Measurements from ENCODE around the gene PCBD2. TPM values are rescaled to one million over a fixed set of nuclear protein-coding genes. Genes with fewer than 3 reads are reported as not detected.
"Not testable (repeated sequence)": the region's sequence is repeated elsewhere in the genome, so short reads cannot be mapped to it uniquely, and the experiment has no call there.

The PCBD2 gene
- total and polyA plus RNA-seq, 2 donors (not counting 1 experiment from before 2014, with no cell fraction given), result 6.1 to 15.7 TPM

DNA sequence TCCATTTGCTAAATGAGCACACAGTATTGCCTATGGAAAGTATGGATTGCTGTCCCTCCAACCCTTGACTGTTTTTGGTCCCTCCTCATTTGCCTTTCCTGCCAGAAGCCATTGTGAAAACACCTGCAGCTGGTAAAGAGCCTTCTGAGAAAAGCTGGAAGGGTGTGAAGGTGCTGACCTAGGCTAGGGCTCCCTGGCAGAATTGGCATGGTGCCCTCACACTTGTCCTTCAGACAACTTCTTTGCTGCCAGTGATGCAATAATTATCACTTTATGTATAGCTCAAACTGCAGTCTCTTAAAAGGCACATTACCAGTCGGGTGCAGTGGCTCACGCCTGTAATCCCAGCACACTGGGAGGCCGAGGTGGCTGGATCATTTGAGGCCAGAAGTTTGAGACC, 26.5 kb upstream of the PCBD2 start:
- H3K36me3 ChIP-seq (replicated peaks in 1 of 2; ENCODE audit: control extremely low read depth in 1 of 2, control insufficient read depth in 1 of 2, extremely low read depth in 1 of 2, insufficient read depth in 2 of 2, low read length in 1 of 2), result no peaks in the 10 kb centered on the region
- H3K9ac ChIP-seq (ENCODE audit: low read length), result no peak overlapping the region
- Mint-ChIP-seq H3K27me3 (no peaks in the 10 kb centered on the region), H3K4me1 (peaks cover 42% of the 10 kb centered on the region), H3K27ac (no peak overlapping the region), H3K4me3 (no peak overlapping the region), H3K9me3 (ENCODE audit: insufficient read depth) (no peaks in the 10 kb centered on the region)
- no peak overlapping the region for H3K27ac ChIP-seq (ENCODE audit: low read length in 2 of 2)
- WGBS (ENCODE audit: insufficient coverage), result no CpG with 5 or more reads among the region's 3 CpGs
- no peaks in the 10 kb centered on the region for H3K27me3 ChIP-seq (replicated peaks in 1 of 4; ENCODE audit: control extremely low read depth in 1 of 4, control insufficient read depth in 3 of 4, insufficient read depth in 4 of 4, low read length in 3 of 4)
- H4K20me1 ChIP-seq (ENCODE audit: control insufficient read depth, insufficient read depth, low read length, poor library complexity, severe bottlenecking), result peaks cover 8% of the 10 kb centered on the region
- intact Hi-C loops (cut with micrococcal nuclease), result no loop called here
- H3K4me3 ChIP-seq (ENCODE audit: control extremely low read depth in 1 of 5, extremely low read depth in 1 of 5, insufficient read depth in 1 of 5, low read depth in 2 of 5, low read length in 4 of 5), result no peak overlapping the region
- H3K9me3 ChIP-seq (ENCODE audit: control extremely low read depth in 1 of 3, control insufficient read depth in 2 of 3, insufficient read depth in 1 of 3, low read length in 2 of 3), result no peaks in the 10 kb centered on the region
- H3K4me2 ChIP-seq (replicated peaks; ENCODE audit: low read depth, low read length, poor library complexity, severe bottlenecking), result no peak overlapping the region
- H2AFZ ChIP-seq (ENCODE audit: insufficient read depth, low read depth, low read length, poor library complexity, severe bottlenecking), result no peak overlapping the region
- no peak for DNase-seq
- peaks cover 20 to 34% of the 10 kb centered on the region in 2 donors for H3K4me1 ChIP-seq (ENCODE audit: control insufficient read depth in 2 of 2, insufficient read depth in 2 of 2, low read length in 2 of 2)
- H3K79me2 ChIP-seq (ENCODE audit: control insufficient read depth, insufficient read depth, low read length), result peaks cover 84% of the 10 kb centered on the region
- no peak for ATAC-seq (ENCODE audit: low read depth)
- POLR2A ChIA-PET, result no interaction called here
- TF ChIP-seq, protein P1, sequence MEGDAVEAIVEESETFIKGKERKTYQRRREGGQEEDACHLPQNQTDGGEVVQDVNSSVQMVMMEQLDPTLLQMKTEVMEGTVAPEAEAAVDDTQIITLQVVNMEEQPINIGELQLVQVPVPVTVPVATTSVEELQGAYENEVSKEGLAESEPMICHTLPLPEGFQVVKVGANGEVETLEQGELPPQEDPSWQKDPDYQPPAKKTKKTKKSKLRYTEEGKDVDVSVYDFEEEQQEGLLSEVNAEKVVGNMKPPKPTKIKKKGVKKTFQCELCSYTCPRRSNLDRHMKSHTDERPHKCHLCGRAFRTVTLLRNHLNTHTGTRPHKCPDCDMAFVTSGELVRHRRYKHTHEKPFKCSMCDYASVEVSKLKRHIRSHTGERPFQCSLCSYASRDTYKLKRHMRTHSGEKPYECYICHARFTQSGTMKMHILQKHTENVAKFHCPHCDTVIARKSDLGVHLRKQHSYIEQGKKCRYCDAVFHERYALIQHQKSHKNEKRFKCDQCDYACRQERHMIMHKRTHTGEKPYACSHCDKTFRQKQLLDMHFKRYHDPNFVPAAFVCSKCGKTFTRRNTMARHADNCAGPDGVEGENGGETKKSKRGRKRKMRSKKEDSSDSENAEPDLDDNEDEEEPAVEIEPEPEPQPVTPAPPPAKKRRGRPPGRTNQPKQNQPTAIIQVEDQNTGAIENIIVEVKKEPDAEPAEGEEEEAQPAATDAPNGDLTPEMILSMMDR (IDR thresholded peaks at IDR 0.05), result no peak
- TF ChIP-seq EZH2 (IDR thresholded peaks at IDR 0.05; ENCODE audit: borderline replicate concordance, insufficient read depth, low read depth, low read length, poor library complexity, severe bottlenecking), result no peak
- CTCF ChIA-PET, result no interaction called here

DNA sequence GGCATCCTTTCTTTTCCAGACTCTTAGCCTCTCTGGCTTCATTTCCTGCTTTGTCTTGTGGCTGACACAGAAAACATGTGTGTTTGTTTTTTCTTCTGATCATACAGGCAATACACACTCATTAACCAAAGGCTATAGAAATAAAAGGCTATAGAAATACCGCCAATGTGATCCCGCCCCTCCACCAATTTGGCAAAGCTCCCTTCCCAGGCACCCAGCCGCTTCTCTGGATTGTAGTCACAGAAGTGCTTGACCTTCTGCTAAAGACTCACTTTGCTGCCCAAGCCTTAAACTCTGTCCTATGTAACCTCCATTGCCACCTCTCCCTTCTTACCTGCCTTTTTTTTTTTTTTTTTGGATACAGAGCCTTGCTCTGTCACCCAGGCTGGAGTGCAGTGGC, 25.5 kb upstream of the PCBD2 start:
- H3K27me3 Mint-ChIP-seq, result no peaks in the 10 kb centered on the region
- WGBS (ENCODE audit: insufficient coverage), result 100% methylated on average over 3 of the region's 3 CpGs

DNA sequence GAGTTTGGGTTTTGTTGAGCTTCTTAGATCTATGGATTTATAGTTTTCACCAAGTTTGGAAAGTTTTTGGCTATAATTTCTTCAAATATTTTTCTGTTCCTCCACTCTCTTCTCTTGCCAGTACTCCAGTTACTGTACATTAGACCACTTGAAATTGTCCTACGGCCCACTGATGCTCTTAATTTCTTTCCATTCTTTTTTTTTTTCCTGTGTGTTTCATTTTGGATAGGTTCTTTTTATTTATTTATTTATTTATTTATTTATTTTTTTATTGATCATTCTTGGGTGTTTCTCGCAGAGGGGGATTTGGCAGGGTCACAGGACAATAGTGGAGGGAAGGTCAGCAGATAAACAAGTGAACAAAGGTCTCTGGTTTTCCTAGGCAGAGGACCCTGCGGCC, 24.0 kb upstream of the PCBD2 start:
- CTCF ChIA-PET, H3K27ac Mint-ChIP-seq: not testable (repeated sequence)

More for the DNA sequence above, 25.5 kb upstream of the PCBD2 start:
- TF ChIP-seq, protein P1 (IDR thresholded peaks at IDR 0.05), result no peak
- TF ChIP-seq EZH2 (IDR thresholded peaks at IDR 0.05; ENCODE audit: borderline replicate concordance, insufficient read depth, low read depth, low read length, poor library complexity, severe bottlenecking), result no peak
- H3K27ac ChIP-seq (ENCODE audit: low read length in 2 of 2), result no peak overlapping the region
- ChIA-PET POLR2A (no interaction called here), CTCF (no interaction called here)
- H3K4me2 ChIP-seq (replicated peaks; ENCODE audit: low read depth, low read length, poor library complexity, severe bottlenecking), result no peak overlapping the region
- H3K9me3 ChIP-seq (ENCODE audit: control extremely low read depth in 1 of 3, control insufficient read depth in 2 of 3, insufficient read depth in 1 of 3, low read length in 2 of 3), result no peaks in the 10 kb centered on the region
- no peak overlapping the region for H3K4me3 Mint-ChIP-seq
- intact Hi-C loops (cut with micrococcal nuclease), result no loop called here
- DNase-seq (no peak), ATAC-seq (ENCODE audit: low read depth) (no peak)
- peaks cover 15 to 28% of the 10 kb centered on the region in 2 donors for H3K4me1 ChIP-seq (ENCODE audit: control insufficient read depth in 2 of 2, insufficient read depth in 2 of 2, low read length in 2 of 2)
- H3K36me3 ChIP-seq (replicated peaks in 1 of 2; ENCODE audit: control extremely low read depth in 1 of 2, control insufficient read depth in 1 of 2, extremely low read depth in 1 of 2, insufficient read depth in 2 of 2, low read length in 1 of 2), result no peaks in the 10 kb centered on the region
- H3K79me2 ChIP-seq (ENCODE audit: control insufficient read depth, insufficient read depth, low read length), result peaks cover 75% of the 10 kb centered on the region
- no peaks in the 10 kb centered on the region for H3K27me3 ChIP-seq (replicated peaks in 1 of 4; ENCODE audit: control extremely low read depth in 1 of 4, control insufficient read depth in 3 of 4, insufficient read depth in 4 of 4, low read length in 3 of 4)
- H2AFZ ChIP-seq (ENCODE audit: insufficient read depth, low read depth, low read length, poor library complexity, severe bottlenecking), result no peak overlapping the region
- peaks cover 40% of the 10 kb centered on the region for H3K4me1 Mint-ChIP-seq
- H4K20me1 ChIP-seq (ENCODE audit: control insufficient read depth, insufficient read depth, low read length, poor library complexity, severe bottlenecking), result peaks cover 11% of the 10 kb centered on the region
- no peak overlapping the region for H3K4me3 ChIP-seq (ENCODE audit: control extremely low read depth in 1 of 5, extremely low read depth in 1 of 5, insufficient read depth in 1 of 5, low read depth in 2 of 5, low read length in 4 of 5)
- H3K9me3 Mint-ChIP-seq (ENCODE audit: insufficient read depth), result no peaks in the 10 kb centered on the region
- no peak overlapping the region for H3K9ac ChIP-seq (ENCODE audit: low read length)
- no peak overlapping the region for H3K27ac Mint-ChIP-seq

More for the DNA sequence above, 24.0 kb upstream of the PCBD2 start:
- no CpG with 5 or more reads among the region's 3 CpGs for WGBS (ENCODE audit: insufficient coverage)
- H3K9me3 Mint-ChIP-seq (ENCODE audit: insufficient read depth); POLR2A ChIA-PET; DNase-seq; H3K36me3 ChIP-seq (replicated peaks in 1 of 2; ENCODE audit: control extremely low read depth in 1 of 2, control insufficient read depth in 1 of 2, extremely low read depth in 1 of 2, insufficient read depth in 2 of 2, low read length in 1 of 2); ATAC-seq (ENCODE audit: low read depth); H3K27me3 Mint-ChIP-seq; H3K27me3 ChIP-seq (replicated peaks in 1 of 4; ENCODE audit: control extremely low read depth in 1 of 4, control insufficient read depth in 3 of 4, insufficient read depth in 4 of 4, low read length in 3 of 4); intact Hi-C loops (cut with micrococcal nuclease); H3K4me3 ChIP-seq (ENCODE audit: control extremely low read depth in 1 of 5, extremely low read depth in 1 of 5, insufficient read depth in 1 of 5, low read depth in 2 of 5, low read length in 4 of 5); H2AFZ ChIP-seq (ENCODE audit: insufficient read depth, low read depth, low read length, poor library complexity, severe bottlenecking); H3K9me3 ChIP-seq (ENCODE audit: control extremely low read depth in 1 of 3, control insufficient read depth in 2 of 3, insufficient read depth in 1 of 3, low read length in 2 of 3); H3K27ac ChIP-seq (ENCODE audit: low read length in 2 of 2); H3K4me3 Mint-ChIP-seq; H3K4me2 ChIP-seq (replicated peaks; ENCODE audit: low read depth, low read length, poor library complexity, severe bottlenecking); H3K9ac ChIP-seq (ENCODE audit: low read length): not testable (repeated sequence)
- peaks cover 73% of the 10 kb centered on the region for H3K79me2 ChIP-seq (ENCODE audit: control insufficient read depth, insufficient read depth, low read length)
- peaks cover 23% of the 10 kb centered on the region for H4K20me1 ChIP-seq (ENCODE audit: control insufficient read depth, insufficient read depth, low read length, poor library complexity, severe bottlenecking)
- H3K4me1 ChIP-seq (ENCODE audit: control insufficient read depth in 2 of 2, insufficient read depth in 2 of 2, low read length in 2 of 2), result peaks cover 9 to 15% of the 10 kb centered on the region in 2 donors
- peaks cover 39% of the 10 kb centered on the region for H3K4me1 Mint-ChIP-seq

Measured in B cell (primary cell).